GM19351 (cell line): ENCODE results near the gene MYOC.
"Not testable (repeated sequence)": the region's sequence is repeated elsewhere in the genome, so short reads cannot be mapped to it uniquely, and the experiment has no call there.

Experiments
- ATAC-seq: cut with Tn5 transposase; IDR thresholded peaks from one replicate; pipeline ENCODE4 v1.9.1; 2021; ENCODE audit warnings: mild to moderate bottlenecking, moderate library complexity; ENCODE audit not compliant: unreplicated experiment

MYOC gene

DNA sequence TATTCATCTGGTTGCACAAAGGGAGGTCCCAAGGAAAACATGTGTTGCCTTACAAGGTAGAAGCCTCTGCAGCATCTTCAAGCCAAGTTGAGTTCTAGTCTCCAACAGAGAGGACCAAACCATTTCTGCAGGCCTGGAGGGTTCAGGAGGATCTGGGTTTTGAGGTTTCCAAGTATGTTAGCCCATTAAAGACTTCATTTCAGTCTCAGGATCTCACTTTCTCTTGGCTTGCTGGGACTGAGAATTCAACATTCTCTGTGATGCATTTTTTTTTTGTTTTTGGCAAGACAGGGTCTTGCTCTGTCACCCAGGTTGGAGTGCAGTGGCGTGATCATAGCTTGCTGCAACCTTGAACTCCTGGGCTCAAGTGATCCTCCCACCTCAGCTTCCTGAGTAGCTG is 39.2 kb downstream of the MYOC start:
- no peak for ATAC-seq

GRCh38 chr1:171611306-171611705 is 41.2 kb downstream of the MYOC start:
- no peak for ATAC-seq

GRCh38 chr1:171610385-171610784 is 42.1 kb downstream of the MYOC start:
- no peak for ATAC-seq

- no peak for ATAC-seq
Measured at GRCh38 chr1:171606402-171606941, 46.0 kb downstream of the MYOC start.

DNA sequence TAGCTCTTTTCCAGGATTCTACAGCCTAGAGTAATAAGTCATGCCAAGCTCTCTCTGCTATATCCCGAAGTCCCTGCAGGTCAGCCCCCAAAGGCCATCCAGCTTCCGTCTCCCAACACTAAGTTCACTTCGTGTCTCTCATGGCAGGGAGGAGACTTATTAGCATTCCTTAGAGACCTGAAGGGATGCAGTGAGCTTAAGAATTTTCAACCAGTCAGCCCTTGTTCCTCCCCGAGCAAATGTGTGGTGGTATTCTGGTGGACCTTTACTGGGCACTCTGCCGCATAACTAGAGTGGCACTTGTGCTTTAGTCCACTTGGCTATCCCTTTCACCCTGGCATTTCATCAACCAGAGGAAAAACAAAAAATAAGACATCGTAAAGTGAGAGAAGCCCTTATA is 49.4 kb downstream of the MYOC start:
- not testable (repeated sequence) for ATAC-seq

GRCh38 chr1:171600862-171601261 is 51.6 kb downstream of the MYOC start:
- ATAC-seq: no peak

- not testable (repeated sequence) for ATAC-seq
Measured at GRCh38 chr1:171600310-171600709, 52.2 kb downstream of the MYOC start.

DNA sequence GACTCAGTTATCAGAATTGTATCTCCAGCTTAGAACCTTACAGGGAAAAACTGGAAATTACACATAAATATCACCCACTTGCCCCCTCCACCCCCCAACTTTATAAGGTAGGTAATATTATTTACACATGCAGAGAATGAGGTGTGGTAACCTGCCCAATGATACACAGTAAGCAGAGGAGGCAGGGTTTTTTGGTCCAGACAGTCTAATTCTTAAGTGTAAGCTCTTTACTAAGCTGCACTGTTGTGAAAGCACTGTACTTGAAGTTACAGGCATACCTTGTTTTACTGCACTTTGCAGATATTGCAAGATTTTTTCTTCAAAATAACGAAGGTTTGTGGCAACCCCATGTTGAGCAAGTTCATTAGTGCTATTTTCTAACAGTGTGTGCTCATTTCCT is 55.3 kb downstream of the MYOC start:
- no peak for ATAC-seq

DNA sequence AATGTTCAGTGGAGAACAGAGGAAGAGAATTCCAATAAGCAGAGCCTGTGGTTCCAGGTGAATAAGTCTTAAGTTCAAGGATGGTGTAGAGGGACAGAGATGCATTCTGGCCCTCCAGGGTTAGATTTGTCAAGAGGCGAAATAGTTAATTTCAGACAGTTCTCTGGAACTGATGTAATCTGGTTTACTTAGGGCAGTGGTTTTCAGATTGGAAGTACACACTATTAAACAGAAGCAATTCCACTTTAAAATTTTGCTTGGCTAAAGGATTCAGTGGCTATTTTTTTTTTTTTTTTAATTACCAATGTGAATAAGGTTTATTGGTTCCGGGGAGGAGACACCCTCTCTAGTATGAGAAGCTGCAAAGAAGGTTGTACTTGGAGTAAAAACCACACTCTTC is 55.8 kb downstream of the MYOC start:
- no peak for ATAC-seq

GRCh38 chr1:171596119-171596518 is 56.4 kb downstream of the MYOC start:
- no peak for ATAC-seq

DNA sequence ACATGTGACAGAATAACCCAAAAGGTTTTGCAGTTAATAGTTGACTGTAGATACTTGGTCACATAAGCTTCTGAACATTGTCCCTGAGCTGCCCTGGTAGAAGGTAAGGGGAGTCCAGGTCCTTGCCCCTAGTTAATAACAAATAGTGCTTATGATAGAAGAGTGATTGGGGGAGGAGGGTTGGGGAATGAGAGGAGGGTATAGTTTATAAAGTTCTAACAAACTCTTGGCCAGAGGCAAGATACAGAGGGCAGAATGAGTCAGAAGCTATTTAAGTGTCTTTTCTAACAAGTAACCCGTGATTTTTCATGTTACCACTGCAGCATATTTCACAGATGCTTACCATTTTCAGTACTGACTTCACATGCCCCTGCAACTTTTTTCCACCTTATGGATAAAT is 57.2 kb downstream of the MYOC start:
- ATAC-seq: no peak

DNA sequence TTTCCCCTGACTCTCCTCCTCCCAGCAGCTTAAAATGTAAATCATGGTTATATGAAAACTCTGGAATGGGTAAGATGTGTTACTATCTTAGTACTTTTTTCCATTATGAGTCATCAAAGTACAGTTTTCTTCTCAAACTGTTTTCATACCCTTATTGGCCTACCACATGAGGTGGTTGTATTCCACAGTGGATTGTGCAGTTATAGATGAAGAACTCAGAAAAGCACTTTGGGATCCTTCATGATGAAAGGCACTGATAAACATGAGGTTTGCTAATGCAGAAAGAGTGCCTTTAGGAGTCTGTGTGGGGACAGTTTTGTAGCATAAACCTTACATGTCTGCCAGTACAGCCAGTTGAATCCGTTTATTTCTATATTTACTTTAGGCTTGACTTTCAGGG is 62.5 kb downstream of the MYOC start:
- ATAC-seq: no peak

GRCh38 chr1:171588230-171588629 is 64.3 kb downstream of the MYOC start:
- ATAC-seq: no peak

GRCh38 chr1:171585715-171586114 is 66.8 kb downstream of the MYOC start:
- no peak for ATAC-seq
